GM18520 (cell line): ENCODE results near the gene ZBTB7C.
"Not testable (repeated sequence)": the region's sequence is repeated elsewhere in the genome, so short reads cannot be mapped to it uniquely, and the experiment has no call there.

Source experiments
- ATAC-seq: cut with Tn5 transposase; IDR thresholded peaks from one replicate; pipeline ENCODE4 v1.9.1; 2021; ENCODE audit not compliant: unreplicated experiment

Gene ZBTB7C

DNA sequence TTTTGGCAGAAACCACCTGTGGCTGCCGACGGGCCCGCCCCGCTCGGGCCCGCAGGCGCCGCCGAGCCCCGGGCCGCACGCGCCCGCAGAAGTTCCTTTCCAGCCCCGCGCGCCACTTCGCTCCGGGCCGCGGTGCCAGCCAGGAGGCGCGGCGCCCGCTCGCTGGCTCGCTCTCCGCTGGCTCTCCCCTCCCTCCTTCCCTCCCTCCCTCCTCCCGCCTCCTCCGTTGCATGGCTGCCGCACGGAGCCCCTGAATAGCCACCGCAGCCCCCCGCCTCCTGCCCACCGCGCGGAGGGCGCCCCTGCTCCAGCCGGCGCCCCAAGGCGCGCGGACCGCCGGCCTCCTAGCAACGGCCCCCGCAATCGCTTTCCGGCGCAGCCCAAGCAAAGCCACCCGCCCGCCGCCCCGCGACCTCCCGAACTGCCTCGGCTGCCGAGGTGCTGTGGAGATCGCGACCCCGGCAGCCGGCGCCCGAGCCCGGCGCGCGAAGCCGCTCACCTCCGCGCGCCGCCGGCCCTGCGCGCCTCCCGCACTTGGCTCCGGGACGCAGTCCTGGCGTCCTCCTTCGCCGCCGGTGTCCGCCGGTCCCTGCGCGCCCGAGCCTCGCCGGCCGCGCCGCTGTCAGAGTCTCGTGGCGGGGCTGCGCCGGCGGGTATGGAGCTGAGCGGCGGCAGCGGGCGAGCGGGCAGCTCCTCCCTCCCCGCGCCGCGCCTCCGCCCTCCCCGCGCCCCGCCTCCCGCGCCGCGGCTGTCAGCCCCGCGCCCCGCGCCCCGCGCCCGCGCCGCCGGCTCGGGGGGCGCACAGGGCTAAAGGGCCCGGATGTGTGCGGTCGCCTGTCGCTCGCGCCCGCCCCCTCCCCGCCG lies at the start of gene ZBTB7C:
TSS of gene ZBTB7C (minus strand) at position 657 of the 864 bp plus-strand sequence.
- ATAC-seq, result no peak

DNA sequence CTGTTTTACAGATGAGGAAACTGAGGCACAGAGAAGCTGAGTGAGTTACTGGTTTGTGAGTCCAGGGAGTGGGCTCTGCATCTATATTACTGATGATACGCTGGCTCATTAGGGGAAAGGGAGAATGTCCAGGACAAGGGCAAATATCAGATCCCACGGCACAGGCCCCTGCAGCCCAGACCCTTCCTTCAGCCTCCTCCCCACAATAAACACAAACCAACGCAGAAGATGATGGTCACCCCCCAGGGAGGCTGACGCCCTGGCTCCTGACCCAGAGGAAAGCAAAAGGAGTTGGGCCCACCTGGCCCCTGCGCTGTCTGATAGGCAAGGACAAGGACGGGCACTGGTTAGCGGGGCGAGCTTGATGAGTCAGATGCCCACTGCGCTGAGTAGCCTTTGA lies 47.7 kb upstream of the ZBTB7C start:
- ATAC-seq, result no peak

DNA sequence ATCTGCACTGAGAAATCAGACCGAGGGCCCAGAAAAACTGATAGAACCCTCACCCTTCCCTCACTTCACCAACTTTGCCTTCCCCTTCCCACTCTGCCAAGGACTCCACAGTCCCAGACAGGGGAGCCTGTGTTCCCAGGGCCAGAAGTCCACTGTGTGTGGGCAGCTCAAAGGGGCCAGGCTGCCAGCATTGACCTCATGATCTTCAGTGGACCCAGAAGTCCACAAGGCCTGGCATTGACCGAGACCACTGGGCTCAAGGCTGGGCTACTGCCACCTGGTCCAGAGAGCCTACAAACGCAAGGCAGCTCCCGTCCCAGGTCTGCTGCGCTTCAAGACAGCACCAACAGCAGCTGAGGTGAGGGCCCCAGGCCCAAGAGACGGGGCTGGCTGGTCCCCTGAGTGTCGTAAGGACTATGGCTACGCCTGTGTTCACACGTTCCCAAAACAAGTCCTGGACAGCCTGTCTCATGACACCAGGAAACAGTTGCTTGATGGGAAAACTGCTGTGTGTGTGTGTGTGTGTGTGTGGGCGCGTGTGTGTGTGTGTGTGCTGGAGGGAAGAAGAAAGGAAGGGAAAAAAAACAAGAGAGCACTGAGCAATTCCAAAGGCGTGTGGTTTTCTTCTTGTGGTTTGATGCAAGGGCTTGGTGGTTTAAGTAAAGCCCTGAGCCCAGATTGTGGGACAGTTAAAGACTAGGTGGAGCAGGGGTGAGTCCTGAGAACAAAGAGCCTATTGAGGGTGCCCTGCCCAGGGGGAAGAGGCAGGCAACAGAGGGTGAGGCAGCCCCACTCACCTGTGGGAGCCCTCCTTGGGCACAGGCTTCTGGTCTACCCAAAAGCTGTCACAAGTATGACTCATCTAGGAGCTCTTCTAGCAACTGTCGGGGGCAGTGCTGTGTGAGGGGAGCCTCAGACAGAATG lies 46.6 kb upstream of the ZBTB7C start:
- no peak for ATAC-seq

DNA sequence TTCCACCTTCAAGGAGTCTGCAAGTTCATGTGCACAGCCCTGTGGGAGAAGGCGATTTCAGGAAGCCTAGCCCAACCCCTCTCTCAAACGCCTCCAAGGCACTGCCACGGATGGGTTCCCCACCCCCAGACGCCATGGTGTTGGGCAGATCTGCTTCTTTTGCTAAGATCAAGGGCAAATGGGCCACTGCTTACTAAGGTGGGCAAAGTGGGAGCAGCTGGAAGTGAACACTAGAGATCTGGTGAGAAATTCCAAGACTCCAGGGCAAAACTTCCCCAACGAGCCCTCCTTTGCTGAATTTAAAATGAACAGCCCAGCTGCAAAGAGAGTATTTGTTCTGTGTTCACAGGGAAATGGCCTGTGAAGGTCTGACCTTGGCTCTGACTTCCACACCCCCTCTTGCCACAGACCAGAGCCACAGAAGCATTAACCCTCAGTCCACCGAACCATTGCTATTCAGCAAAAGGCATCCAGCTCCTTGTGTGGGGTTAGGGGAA lies 45.1 kb upstream of the ZBTB7C start:
- ATAC-seq, result no peak

DNA sequence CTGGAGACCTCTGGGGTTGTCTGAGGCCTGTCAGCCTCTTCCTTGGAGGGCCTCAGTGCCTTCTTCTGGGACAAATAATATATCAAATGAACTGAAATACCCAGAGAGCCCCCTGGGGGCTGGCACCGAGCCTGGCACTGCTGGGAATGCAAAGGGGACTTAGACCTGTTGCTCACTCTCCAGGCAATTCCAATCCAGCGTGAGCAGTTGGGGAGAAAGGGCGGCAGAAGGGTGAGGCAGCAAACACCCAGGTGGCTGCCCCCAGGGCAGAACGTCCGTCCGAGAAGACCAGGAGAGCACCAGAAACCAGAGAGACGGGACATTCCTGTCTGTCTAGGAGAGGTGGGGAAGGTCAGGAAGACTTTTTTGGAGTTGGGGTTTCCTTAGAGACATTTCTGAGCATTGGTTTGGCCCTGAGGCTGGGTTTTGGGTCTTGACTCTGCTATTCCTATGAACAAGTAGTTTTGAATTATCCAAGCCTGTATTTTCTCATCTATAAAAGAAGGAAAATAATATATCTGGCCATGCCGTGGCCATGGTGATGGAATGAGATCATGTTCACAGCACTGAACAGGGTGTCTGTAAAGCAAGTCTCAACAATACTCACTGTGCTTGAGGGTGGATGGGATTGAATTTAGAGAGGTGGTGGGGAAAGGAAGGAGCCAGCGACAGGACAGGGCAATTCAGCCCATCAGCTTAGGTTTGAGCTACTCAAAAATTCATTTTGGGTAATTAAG lies 44.3 kb upstream of the ZBTB7C start:
- ATAC-seq, result no peak

DNA sequence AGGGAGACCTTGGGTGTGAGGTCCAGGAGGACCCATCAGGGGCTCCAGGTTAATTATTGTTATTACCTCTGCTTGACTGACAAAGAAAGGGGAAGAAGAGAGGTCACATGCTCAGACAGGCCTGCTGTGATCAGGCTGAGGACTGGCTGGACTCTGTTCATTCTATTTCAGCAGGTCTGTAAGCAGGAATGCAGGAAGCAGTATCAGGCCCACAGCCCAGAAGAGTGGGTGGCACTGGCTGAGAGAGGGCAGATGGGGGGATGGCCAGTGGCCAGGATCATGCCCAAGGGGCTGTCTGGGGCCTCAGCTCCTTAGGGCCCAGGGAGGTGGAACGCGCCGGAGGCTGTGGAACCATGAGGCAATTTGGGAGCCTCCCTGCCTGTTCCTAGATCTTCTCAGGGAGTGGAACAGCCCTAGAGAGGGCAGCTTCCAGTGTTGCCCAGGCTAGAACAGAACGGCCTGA lies 43.7 kb upstream of the ZBTB7C start:
- ATAC-seq, result no peak

DNA sequence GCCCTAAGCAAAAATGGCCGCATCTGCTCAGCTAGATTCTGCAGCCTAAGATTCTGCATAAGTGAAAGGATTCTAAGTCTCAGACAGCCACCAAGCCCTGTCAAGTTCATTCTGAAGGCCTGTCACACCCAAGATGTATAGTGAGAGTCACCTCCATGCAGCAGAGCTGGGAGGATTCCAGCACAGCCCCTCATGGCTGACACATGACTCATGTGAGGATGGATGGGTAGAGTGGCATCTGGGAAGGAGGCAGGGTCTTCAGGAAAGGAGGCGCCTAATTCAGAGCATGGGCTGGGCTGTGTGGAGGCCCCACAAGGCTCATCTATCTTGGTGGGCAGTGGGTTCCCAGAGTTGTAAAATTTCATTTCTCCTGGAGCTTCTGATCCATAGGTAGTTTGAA lies 41.5 kb upstream of the ZBTB7C start:
- no peak for ATAC-seq

DNA sequence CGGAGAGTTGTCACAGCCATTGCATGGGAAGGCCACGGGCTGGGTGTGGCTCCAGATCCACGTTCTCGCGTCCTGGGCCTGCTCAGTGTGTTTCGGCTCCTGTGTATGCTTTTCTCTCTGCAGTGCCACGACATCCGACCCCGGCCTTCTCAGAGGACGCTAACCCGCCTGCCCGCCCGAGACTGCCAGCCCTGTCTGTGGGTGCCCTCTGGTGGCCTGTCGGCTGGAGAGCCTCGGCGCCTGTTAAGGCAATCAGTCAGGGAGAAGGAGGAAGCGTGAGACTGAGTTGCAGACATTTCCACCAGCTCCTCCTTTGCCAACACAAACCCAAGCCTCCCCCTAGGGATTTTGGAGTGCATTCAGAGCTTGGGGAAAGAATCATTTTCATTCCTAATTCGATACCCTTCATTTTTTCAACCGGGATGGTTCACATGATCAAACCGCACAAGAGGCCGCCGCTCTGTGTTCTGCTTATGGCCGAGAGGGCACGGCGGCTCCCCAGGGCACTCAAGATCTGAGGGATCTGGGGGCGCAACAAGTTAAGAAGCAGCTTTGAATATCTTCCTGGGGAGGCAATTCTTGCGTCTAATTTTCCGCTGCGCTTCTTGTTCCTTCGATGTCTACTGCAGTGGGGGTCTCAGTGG lies 37.5 kb upstream of the ZBTB7C start:
- ATAC-seq, result no peak

DNA sequence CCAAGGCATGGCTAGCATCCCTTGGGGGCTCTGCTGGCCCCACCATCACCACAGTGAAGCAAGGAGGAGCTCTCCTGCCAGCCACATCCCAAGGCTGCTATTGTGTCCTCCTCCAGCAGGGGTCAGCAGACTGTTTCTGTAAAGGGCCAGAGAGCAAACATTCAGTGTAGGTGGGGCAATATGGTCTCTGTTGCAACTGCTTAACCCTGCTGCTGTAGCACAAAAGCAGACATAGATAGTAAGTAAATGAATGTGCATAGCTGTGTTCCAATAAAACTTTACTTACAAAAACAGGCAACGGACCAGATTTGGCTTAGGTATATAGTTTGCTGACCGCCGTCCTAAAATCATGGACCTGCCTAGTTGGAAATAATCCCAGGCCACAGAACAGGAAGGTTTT lies 36.4 kb upstream of the ZBTB7C start:
- peak; percentile 52 for ATAC-seq

DNA sequence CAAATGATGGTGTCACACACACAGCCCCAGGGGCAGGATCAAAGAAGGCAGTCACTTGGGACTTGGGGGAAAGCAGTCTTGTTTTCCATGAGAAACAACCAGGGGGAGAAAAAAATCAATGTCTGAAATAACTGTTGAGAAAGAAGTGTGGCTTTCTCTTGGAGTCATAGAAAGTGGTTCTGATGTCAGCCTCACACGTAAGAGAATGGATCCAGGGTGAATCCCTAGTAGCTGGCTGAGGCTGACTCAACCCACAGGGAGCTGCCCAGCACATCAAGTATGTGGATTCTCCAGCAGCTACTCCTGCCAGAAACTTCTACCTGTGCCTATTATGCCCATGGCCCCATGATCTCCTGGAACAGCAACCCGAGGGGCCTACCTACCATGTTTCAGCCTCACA lies 33.6 kb upstream of the ZBTB7C start:
- ATAC-seq, result no peak

DNA sequence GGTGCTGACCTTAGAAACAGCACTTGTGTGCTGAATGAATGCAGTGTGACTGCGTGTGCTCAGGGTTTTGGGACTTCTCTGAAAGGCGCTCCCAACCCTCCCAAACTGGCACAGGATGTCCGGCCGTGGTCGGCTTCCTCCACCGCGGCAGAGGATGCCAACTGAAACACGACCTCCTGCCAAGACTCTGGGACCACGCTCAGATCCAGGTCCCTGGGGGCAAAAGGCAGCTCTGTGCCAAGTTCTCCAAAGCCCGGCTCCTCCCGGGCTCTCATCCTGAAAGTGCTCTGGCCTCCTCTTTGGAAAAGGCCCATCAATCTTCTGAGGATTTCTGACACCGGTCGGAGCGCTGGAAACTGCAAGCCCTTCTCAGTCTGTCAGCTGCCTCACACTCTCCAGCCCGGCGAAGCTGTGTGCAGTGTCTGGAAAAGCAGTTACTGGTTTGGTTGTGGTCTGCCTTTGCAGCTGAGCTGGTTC lies 32.3 kb upstream of the ZBTB7C start:
- no peak for ATAC-seq

DNA sequence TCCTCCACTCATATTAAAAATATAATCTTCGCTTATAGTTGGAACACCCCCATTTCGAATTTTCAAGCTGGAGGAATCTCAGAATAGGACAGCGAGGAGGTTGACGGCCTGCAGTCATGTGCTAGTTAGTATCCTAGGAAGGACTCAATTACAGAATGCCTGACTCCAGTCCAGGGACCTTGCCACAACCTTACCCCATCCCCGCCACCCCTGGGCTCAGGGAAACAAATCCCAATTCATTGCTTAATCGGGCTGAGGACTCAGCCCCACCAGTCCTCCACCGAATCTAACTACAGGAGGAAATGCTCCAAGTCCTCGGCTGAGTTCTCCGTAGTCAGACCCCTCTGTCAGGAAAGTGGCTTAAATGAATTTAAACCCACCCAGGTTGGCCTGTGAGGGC lies 31.7 kb upstream of the ZBTB7C start:
- no peak for ATAC-seq

DNA sequence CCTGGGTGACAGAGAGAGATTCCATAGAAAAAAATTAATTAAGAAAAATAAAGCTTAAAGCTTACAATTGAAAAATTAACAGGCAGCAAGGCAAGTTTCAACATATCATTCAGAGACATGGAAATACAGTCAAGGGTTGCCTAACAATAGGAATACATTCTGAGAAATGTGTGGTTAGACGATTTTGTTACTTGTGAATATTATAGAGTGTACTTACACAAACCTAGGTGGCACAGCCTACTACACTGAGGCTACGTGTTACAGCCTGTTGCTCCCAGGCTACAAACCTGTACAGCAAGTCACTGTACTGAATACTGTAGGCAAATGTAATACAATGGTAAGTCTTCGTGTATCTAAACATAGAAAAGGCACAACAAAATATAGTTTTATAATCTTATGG lies 27.7 kb upstream of the ZBTB7C start:
- ATAC-seq, result no peak

DNA sequence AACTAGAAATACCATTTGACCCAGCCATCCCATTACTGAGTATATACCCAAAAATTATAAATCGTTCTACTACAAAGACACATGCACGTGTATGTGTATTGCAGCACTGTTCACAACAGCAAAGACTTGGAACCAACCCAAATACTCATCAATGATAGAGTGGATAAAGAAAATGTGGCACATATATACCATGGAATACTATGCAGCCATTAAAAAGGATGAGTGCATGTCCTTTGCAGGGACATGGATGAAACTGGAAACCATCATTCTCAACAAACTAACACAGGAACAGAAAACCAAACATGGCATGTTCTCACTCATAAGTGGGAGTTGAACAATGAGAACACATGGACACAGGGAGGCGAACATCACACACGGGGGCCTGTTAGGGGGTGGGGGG lies 25.2 kb upstream of the ZBTB7C start:
- ATAC-seq, result not testable (repeated sequence)

DNA sequence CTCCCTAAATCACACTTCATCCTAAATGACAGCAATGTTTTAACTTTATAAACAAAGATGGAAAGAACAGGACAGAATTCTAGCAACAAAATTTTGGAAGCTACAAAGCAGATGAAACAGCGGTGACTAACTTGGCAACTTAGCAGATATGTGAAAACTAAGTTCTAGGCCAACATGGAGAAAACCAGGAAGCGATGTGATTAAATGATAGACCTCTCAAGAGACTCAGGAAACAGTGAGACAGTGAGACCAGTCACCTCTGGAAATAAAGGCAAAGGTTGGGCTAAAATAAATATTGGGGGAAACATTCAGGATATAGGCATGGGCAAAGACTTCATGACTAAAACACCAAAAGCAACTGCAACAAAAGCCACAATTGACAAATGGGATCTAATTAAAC lies 24.4 kb upstream of the ZBTB7C start:
- ATAC-seq, result no peak

DNA sequence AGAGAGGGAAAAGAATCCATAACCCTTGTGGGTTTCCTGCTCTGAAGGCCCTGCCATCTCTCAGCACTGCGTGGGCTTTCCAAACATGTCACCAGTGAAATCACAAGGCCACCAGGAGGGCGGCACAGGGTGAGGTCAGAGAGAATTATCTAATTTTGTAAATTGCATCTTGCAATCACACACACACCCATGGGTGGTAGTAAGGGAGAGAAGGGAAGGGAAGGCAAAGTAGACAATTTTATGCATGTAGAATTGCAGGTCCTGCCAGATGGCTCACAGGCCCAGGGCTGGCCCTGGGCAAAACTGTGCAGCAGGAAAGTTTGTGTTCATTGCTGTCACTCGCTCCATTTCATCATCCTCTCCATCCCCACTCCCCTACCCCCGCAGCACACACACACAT lies 21.0 kb upstream of the ZBTB7C start:
- no peak for ATAC-seq

DNA sequence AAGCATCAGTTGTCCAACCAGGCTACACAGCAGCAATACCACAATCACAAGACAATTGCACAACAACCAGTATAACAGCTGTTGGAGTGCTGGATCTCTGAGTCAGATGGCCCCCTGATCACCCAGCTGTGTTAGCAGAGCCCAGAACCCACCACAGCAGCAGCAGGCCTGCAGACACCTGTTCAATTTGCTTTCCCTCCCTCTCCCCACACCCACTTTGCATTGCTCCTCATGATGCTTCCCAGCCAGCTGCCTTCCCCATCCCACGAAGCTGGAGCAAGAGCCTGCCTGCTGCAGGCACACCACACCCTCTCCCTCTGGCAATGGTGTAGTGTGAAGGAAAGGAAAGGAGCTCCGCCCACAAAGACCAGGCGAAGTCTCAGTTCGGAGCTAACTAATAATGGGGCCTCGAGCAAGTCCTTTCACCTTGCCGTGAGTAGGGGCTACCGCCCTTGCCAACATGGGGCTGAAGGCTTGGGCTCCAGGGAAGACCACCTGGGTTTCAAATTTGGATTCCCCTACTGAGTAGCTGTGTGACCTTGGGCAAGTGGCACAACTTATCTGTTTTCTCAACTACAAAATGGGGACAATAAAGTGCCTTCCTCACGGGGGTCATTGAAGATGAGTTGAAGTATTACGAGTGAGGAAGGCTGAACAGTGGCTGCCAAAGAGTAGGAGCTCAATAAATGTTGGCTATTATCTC lies 19.4 kb upstream of the ZBTB7C start:
- no peak for ATAC-seq

DNA sequence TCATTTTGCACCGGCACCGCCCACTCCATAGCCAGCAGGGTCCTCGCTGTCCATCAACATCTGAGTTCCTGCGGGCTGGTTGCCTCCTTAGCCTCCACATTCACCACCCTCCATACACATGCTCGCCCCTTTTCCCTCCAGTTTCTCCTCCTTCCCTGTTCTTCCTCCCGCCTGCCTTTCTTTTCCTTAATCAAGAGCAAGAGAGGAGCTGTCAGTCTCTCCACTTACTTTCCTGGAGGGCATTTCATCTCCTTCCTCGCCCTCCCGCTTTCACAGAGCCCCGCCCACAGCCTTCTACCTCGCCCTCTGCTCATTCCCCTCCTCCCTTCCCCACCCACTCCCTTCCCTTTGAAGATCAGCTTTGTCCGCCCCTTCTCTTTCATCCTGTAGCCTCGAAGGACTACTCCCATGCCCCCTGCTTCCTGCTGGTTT lies 13.8 kb upstream of the ZBTB7C start:
- ATAC-seq, result no peak

DNA sequence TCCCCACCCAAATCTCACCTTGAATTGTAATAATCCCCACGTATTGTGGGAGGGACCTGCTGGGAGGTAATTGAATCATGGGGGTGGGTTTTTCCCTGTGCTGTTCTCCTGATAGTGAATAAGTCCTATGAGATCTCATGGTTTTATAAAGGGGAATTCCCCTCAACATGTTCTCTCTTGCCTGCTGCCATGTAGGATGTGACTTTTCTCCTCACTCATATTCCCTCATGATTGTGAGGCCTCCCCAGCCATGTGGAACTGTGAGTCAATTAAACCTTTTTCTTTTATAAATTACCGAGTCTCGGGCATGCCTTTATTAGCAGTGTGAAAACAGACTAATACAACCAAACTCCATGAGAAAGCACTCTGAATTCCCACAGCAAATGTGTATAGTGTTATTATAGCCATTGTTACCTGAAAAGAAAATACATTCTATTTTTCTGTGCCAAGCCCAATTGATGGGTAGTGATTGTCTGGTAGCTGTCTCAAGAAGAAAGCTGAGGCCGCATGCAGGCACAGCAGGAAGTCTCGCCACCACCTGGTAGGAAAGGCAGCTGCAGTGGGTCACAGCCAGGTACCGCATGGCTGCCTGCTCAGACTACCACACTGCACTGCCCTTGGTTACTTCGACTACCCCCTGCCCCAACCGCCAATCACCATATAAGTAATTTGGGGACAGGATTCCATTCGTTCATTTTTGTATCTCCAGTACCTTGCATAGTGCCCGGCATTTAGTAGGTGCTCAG lies 10.3 kb upstream of the ZBTB7C start:
- ATAC-seq, result no peak
